AG08395 (cell line): ENCODE measurements around the gene RARB.

Experiments used
- DNase-seq: peaks from one replicate; pipeline ENCODE4 v3.0.0; 2012; ENCODE audit warnings: mixed read lengths, low spot score

RARB gene

DNA sequence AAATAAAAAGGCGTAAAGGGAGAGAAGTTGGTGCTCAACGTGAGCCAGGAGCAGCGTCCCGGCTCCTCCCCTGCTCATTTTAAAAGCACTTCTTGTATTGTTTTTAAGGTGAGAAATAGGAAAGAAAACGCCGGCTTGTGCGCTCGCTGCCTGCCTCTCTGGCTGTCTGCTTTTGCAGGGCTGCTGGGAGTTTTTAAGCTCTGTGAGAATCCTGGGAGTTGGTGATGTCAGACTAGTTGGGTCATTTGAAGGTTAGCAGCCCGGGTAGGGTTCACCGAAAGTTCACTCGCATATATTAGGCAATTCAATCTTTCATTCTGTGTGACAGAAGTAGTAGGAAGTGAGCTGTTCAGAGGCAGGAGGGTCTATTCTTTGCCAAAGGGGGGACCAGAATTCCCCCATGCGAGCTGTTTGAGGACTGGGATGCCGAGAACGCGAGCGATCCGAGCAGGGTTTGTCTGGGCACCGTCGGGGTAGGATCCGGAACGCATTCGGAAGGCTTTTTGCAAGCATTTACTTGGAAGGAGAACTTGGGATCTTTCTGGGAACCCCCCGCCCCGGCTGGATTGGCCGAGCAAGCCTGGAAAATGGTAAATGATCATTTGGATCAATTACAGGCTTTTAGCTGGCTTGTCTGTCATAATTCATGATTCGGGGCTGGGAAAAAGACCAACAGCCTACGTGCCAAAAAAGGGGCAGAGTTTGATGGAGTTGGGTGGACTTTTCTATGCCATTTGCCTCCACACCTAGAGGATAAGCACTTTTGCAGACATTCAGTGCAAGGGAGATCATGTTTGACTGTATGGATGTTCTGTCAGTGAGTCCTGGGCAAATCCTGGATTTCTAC lies at the start of gene RARB:
Gene RARB, plus strand, starts transcription at position 322 of the 847 bp plus-strand sequence. Its CDS starts 469 bp downstream, at position 791.
- peak; percentile 82 for DNase-seq

DNA sequence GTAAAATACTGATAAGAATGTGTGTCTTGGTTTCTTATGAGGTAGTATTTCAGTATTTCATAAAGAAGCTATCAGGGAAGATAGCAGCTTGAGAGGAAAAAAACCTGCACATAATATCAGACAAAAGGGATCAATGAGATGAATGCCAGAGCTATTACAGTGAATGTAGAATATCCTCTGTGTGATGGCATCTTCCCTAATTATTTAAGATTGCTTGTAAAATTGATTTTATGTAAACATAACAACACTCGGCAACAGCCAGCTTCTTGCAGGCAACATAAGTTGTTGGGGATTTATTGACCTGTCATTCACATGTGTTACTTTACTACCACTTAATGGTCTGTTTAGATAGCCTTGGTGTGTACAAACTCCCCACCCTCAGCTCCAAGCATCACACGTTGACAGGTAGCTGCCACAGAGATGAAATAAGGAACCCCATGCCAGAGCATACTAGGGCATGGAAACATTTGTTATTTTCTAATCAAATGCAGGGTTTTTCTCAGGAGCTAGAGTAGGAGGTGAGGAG lies 49.2 kb upstream of the RARB start:
- no peak for DNase-seq

DNA sequence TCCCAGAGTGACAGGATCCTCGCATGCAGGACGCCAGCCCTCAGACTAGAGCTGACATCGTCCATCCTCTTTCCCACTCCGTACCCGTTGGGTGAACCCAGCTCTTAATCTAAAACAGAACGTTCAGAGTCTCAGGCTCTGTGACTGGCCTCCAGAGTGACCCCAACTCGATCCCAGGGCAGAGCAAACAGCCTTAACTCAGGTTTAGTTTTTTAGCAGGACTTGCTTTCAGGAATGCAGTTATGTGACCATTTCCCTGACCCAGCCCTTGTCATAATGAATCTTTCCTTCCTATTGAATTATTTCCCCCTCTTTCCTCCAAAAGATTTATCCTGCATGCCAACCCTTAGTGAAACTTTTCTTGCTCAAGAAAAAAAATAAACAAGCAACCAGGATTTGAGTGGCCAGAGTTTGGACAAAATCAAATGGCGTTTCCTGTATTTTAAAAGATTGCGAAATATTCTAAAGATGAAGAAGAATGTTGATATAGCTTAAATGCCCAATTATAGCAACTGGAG lies 47.8 kb upstream of the RARB start:
- DNase-seq, result no peak

DNA sequence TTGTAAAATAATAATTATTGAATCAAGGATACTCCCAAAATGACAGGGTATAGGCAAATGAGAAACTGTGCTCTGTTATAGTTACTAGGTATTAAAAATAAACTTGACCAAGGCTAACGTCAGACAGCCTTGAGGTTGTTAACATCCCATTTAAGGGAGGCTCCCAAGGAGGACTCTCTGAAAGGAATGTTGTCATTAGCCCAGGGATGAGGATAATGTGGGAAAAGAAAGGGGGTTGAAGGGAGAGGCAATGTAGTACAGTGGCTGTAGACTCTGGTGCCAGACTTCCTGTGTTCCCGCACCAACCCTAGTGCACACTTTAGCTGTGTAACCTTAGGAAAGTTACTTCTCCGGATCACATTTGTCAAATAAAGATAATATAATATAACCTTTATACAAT lies 47.0 kb upstream of the RARB start:
- DNase-seq, result no peak

DNA sequence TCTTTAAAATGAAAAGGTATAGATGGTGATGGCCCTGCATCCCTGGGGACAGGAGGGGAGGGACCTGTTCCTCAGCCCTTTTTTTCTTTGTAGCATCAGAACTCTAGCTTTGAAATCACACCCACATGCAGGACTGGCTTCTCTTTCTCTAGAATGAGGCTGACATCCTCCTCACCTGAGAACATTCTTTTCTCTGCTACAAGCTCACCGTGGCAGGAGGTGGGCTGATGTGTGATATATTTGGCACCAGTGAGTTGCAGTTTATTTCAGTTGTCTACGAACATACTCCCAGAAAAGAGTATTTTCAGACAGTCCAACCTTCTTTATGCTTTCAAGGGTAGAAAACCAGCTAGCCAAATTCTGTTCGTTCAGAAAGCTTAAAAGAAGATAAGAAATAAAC lies 43.6 kb upstream of the RARB start:
- DNase-seq, result no peak

DNA sequence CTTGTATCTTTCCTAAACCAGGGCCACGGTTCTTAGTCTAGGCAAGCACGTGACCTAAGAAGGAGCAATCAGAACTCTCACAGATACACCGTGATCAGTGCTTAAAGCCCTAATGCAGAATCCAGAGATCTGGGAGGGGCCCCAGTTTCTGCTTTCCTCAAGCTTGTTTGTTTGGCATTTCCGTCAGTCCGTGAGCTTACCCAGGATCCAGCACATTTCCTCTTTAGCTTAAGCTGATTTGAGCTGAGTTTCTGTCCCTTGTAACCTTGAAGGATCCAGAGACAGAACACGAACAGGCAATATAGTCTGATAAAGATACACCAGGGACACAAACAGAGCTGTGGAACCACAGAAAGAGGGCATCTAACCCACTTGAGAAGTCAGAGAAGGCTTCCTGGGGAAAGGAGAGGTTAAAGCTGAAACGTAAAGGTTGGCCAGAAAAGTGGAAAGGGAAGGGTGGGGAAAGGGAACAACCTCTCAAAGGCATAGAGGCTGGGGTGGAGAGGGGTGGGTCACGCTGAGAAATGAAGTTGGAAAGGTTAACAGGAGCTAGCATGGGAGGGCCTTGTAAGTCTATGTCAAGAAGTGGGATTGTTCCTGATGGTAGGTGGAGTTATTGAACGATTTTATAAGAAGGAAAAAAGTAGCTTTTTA lies 42.1 kb upstream of the RARB start:
- no peak for DNase-seq

DNA sequence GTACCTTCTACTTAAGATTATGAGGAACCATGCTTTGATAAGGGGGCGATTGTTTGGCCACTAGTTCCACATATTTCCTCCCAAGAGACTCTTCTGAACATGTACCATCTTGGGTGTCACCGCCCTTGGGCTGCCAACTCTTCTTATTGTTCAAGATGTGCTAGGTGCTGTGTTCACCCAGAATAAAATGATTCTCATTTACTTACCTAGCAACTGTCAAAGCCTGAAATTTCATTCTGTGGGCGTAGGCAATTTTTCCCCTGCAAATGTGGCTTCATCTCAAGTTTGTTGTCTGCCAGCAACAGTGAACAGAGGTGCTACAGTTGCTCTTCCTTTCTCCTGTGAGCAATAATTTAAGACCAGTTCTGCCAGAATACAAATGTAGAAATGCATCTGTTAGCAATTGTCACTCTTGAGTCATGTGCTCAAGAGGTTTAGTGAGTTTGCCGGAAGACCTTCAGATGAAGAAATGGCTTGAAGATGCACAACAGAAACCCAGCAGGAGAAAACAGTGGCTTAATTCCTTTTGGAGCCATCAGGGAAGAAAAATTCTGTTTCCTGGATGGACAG lies 41.3 kb upstream of the RARB start:
- peak; percentile 12 for DNase-seq

DNA sequence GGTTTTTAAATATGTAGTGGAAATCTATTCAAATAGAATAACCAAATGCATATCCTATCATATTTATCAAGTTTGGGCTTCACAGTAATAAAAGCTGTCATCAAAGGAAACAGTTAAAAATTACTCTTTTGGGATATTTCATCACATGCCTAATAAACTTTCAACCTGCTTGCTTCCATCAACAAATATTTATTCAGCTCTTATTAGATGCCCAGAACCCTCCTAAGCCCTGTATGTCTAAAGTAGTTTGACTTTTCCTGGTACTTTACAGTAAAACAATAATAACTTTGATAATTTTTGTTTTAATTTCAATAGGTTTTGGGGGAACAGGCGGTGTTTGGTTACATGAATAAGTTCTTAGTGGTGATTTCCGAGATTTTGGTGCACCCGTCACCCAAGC lies 37.5 kb upstream of the RARB start:
- no peak for DNase-seq

DNA sequence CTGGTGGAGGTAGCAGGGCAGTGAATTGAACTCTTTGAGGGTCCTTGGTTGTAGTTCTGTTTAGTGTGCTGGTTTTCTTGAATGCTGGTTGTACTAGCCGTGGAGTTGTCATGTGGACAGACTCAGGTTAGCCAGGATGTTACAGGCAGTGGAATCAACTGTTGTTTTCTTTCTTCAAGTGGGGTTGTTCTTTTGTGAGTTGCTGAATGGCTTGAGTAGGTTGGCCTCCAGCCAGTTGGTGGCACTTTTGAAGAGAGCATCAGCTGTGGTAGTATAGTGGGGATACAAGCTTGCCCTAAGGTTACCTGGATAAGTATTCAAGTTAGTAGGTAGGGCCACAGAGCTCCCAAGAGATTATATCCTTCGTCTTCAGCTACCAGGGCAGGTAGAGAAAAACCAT lies 31.8 kb upstream of the RARB start:
- DNase-seq, result no peak

DNA sequence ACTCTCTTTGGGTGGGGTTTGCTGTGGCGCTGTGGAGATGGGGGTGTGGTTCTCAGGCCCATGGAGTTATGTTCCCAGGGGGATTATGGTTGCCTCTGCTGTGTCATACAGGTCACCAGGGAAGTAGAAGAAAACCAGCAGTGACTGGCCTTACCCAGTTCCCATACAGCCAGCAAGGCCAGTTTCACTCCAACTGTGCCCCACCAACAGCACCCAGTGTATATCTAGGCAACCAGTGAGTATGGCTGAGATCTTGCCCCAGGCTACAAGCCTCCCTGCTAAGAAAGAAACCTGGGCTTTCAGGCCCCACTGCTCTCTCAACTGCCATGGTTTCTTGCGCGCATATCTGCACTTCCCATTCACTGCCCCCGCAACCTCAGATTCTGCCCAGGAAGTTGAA lies 31.4 kb upstream of the RARB start:
- DNase-seq, result no peak

DNA sequence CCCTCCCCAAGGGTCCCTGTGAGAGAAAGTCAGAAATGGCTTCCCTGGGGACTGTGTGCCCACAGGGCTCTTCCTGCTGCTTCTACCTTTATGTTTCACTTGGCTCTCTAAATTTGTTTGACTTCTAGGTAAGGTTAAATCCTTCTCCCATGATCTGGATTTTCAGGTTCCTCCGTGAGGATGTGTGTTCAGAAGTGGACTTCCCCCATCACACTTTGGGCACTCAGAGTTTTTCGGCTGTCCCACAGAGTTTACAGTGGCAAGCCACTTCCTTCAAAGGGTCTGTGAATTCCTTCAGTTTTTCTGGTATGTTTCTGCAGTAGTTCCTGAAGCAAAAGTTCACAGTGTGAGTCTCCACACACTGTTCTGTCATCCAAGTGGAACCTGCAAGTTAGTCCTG lies 30.9 kb upstream of the RARB start:
- no peak for DNase-seq

DNA sequence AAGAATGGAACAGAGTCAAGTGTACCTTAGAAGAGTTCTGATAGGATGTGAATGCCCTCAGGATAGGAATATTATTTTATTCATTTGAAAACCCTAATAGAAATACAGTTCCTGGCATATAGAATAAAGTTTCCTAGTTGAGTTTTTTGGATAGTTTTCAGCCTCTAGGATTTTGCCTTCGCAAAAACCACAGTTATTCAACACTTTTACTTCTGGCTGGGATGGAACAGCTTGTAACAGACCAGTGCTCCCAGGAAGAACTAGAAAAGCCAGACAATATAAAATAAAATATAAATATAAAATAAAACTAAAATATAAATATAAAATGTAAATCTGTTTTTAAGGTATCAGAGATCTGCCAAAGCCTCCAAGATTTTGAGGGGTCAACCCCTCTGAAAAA lies 27.5 kb upstream of the RARB start:
- DNase-seq, result no peak

DNA sequence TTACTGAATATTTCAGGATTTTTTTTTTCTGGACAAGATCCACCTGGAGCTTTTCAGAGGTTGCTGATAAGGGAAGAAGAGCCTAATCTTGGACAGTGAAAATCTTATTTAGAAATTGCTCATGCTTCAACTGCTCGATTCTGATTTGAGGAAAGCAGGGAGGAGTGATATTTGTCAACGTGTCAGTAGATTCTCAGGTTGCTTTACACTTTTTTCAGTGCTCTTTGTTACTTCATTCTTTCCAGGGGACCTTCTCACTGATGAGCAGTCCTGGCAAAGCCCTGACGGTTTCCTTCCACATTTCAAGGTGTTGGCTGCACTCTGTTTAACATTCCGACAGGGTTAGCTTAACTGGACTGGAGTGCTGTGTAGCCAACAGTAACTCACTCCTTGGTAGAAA lies 24.1 kb upstream of the RARB start:
- DNase-seq, result no peak

DNA sequence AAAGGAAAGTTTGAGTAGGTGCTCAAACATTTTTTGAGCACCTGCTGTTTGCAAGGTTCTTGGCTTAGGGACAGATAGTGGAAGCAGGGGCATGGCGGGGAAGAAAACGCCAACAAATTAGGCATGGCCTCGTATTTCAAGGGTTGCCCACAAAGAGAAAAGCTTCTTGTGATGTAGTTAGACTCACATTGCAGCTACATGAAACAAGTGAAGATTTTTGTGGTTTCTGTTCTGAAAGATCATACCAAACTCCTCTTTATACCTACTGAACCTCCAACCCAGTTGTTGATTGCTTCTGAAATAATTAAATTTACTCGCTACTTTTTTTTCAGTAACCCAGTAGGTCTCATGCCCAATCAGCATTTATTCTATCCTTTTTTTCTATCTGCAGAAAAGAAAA lies 23.5 kb upstream of the RARB start:
- DNase-seq, result no peak

DNA sequence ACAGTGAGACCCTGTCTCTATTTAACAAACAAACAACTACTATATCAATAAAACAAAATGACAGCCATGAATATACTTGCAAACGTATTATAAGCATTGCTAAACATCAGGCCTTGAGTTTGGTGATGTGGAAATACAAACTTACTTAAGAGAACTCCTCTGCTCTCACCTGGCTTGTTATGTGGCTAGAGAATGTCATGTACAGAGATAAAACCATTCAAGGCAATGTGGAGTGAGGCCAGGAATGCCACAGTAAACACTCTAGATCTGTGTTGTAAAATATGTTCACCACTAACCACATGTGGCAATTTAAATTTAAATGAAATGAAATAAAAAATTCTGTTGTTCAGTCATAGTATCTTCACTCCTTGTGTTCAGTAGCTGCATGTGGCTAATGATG lies 22.7 kb upstream of the RARB start:
- DNase-seq, result no peak

DNA sequence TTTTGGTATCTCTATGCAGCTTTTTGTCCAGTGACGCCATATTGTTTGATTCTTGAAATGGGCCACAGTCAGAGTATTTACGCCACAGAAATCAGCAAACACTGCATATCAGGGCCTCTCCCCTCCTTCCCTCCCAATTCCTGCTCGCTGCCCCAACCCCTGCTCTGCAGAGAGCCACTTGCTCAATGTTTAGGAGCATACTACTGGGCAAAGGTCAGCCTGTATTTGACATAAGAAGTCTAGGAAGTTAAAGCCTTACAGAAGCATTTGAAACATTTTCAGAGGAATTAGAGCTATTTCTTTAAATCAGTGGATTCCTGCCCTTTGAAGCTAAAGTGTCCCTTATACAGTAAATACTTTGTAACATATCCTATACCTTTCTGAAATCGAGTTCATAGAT lies 17.4 kb upstream of the RARB start:
- no peak for DNase-seq

DNA sequence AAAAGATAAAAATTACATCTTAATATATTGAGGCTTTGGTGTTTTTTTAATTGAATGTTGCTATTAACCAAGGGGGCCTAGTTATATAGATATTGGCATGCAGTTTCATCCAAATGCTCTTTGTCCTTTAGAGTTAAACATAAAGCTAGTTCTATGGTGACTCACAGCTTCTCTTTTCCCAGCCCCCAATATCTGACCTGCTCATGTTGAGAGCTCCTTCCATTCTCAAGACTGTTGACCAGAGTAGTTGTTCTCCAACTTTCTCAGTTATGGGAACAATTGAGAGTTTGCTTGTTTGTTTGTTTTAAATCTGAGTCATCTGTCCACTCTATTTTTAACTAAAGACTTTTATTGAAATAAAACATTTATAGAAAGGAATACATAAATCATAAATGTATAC lies 15.8 kb upstream of the RARB start:
- no peak for DNase-seq

DNA sequence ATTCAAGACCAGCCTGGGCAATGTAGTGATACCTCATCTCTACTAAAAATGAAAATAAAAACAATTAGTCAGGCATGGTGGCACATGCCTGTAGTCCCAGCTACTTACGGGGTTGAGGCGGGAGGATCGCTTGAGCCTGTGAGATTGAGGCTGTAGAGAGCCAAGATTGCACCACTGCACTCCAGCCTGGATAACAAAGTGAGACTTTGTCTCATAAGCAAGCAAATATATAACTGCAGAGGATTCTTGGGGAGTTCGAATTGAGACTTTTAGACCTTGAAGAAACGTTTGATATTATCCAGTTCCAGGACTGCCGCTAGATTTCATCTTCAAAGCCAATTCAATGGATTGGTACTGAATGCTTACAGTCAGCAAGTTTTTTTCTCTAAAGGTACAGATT lies 11.9 kb upstream of the RARB start:
- DNase-seq, result no peak

DNA sequence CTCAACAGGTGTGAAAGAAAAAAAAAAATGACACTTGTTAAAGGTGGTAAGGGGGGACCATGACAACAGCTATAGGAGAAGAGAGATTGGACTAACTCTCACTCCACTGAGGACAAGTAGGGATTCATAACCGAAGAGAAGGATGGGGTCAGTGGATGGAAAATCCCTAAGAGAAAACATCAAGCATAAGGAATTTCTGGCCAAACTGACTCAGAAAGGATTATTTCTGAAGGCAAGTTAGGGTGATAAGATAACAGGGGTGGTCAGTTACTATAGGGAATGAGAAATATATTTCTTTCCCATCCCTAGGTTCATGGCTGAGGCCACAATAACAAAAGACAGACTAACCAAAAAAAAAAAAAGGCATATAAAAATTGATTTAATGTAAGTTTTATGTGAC lies 9.5 kb upstream of the RARB start:
- no peak for DNase-seq

DNA sequence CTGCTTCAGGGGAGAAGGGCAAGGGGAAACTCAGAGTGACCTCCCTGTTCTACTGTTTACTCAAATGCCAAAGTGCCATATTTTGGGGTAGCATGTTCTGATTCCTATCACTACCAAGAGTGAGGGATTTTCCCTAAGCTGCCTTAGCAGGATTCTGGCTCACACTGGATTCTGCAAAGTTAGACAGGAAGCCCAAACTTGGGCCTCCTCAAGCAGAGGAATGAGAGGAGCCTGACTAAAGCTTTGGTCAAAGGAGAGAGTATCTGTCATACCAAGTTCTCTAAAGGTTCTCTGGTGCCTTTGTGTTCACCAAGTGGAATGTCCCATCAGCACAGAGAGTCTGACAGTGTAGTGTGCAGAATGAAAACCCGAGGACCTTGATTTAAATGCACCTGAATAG lies 8.8 kb upstream of the RARB start:
- peak; percentile 12 for DNase-seq

DNA sequence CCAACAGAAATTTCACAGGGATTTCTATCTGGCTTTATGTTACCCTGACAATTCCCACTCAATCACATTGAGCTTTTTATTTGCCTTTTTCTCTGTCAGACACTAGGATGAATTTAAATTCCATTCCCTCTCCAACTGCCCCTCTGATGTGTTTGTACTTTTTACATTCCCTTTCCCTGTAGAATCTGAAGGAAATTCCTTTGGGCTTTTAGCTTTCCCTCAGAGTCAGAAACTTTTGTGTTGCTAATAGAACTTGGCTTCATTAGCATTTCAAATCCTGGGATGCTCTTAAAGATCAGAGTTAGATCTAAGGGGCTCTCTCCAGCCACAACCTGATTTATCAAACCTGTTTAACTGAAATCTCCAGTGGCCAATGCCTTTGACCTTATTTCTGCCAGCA lies 7.9 kb upstream of the RARB start:
- DNase-seq, result no peak

DNA sequence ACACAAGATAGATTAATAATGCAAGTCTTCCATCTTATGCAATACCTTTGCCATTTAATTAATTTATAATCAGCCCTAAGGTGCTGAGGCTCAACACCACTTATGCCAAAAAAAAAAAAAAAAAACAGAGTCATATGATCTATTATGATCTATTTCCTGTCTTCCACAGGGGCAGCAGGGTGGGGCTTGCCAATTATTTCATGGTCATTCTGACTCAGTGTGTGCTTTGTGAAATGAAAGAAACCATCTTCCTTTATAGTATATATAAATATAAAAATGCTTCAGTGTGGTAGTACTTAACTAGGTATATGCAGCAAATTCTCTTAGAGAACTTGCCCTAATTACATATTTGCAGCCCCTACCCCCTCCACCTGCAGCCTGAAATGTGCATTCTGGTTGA lies 7.2 kb upstream of the RARB start:
- DNase-seq, result no peak

DNA sequence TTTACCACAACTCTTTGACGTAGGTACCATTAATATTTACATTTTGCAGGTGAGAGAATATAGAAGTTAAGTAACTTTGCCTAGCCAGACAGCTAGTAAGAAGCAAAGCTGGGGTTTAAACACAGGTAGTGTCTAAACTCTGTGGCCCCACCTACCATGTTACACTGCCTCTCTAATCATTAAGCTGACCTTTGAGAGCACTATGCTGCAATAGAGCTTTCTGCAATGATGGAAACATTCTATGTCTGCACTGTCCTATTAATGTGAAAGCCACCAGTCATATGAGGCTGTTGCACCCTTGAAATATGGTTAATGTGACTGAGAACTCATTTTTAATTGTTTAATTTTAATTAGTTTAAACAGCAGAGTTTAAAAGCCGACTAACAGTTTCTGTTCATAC lies 6.3 kb upstream of the RARB start:
- DNase-seq, result no peak
